ENCODE measurements around the gene CDKN2B-AS1. TPM values are rescaled to one million over a fixed set of nuclear protein-coding genes. Genes with fewer than 3 reads are reported as not detected.

CDKN2B-AS1 gene
- total RNA-seq, 2 experiments from 2014 or later: 0.21 to 0.23 TPM

DNA sequence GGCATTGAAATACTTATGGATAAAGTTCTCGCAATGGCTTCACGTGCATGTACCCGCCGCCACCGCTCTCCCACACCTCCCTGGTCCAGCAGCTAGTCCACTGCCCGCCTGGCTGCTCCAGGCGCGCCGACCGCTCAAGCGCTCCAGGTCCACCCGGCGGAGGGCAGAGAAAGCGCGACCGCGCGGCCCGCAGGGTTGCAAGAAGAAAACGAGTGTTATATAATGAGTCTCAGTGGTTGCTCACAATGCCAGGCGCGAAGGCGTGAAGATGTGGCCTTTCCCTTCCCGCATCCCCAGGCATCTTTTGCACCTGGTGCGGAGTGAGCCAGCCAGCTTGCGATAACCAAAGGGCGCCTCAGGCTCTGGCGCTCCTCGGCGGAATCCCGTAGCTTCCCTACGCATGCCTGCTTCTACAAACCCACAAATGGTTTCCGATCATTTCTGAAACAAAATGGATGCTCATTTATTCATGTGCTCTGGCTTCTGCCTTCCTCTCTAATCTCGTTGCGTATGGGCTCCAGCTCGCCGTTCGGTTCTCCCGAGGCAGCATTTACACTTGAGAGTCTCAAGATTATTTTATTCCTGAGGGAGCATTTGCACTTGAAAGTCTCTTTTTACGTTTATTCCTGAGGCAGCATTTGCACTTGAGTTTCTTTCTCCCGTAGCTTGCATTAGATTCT, 26.1 kb upstream of the CDKN2B-AS1 start:
- ATAC-seq: no peak
- peaks cover 16% of the 10 kb centered on the region for H3K9me3 Mint-ChIP-seq (ENCODE audit: low read depth)
- H3K4me3 Mint-ChIP-seq: no peak overlapping the region
- peaks cover 84% of the 10 kb centered on the region for H3K27me3 Mint-ChIP-seq
- peak; percentile 12 for DNase-seq
- peaks cover 8% of the 10 kb centered on the region for H3K36me3 Mint-ChIP-seq (ENCODE audit: low read depth)
- ChIA-PET CTCF (interaction anchor here (0.8 to 3.3 kb wide), 7 partner anchors 12 to 155 kb away, joined by 3 to 27 read pairs (median 4); partner anchors contain the start of genes CDKN2A, CDKN2B and CDKN2B-AS1), POLR2A (interaction anchor here (0.8 kb wide), 1 partner anchor 26 kb away, joined by 3 read pairs; the partner anchor contains the start of gene CDKN2A)
- H3K27ac Mint-ChIP-seq: no peak overlapping the region
- H3K4me1 Mint-ChIP-seq: peaks cover 26% of the 10 kb centered on the region
- intact Hi-C loops (cut with DNase I, micrococcal nuclease): loop anchor here in 1 of 2 experiments (1.0 to 5.0 kb wide), 3 partner anchors 21 to 1854 kb away; no protein-coding TSS in a partner anchor

GRCh38 chr9:21969011-21969940, 25.3 kb upstream of the CDKN2B-AS1 start:
- peaks cover 8% of the 10 kb centered on the region for H3K36me3 Mint-ChIP-seq (ENCODE audit: low read depth)
- no peak overlapping the region for H3K4me3 Mint-ChIP-seq

GRCh38 chr9:21969951-21970799, 24.4 kb upstream of the CDKN2B-AS1 start:
- H3K27me3 Mint-ChIP-seq: peaks cover 81% of the 10 kb centered on the region
- peaks cover 28% of the 10 kb centered on the region for H3K4me1 Mint-ChIP-seq
- no peak overlapping the region for H3K27ac Mint-ChIP-seq
- intact Hi-C loops (cut with DNase I, micrococcal nuclease): loop anchor here in 1 of 2 experiments (1.0 to 5.0 kb wide), 2 partner anchors 38 to 1852 kb away; no protein-coding TSS in a partner anchor
- ChIA-PET POLR2A (no interaction called here), CTCF (interaction anchor here (0.5 to 3.3 kb wide), 5 partner anchors 10 to 62 kb away, joined by 3 to 27 read pairs (median 4); partner anchors contain the start of genes CDKN2A, CDKN2B and CDKN2B-AS1)
- peaks cover 14% of the 10 kb centered on the region for H3K9me3 Mint-ChIP-seq (ENCODE audit: low read depth)
- H3K36me3 Mint-ChIP-seq (ENCODE audit: low read depth): peaks cover 8% of the 10 kb centered on the region
- no peak overlapping the region for H3K4me3 Mint-ChIP-seq
- no peak for DNase-seq
- ATAC-seq: no peak

More at GRCh38 chr9:21969011-21969940, 25.3 kb upstream of the CDKN2B-AS1 start:
- Mint-ChIP-seq H3K27me3 (peaks cover 82% of the 10 kb centered on the region), H3K9me3 (ENCODE audit: low read depth) (peaks cover 14% of the 10 kb centered on the region), H3K27ac (no peak overlapping the region), H3K4me1 (peaks cover 27% of the 10 kb centered on the region)
- CTCF ChIA-PET: interaction anchor here (0.8 to 3.3 kb wide), 7 partner anchors 9 to 156 kb away, joined by 3 to 27 read pairs (median 4); partner anchors contain the start of genes CDKN2A, CDKN2B and CDKN2B-AS1
- ATAC-seq (no peak), DNase-seq (no peak)
- POLR2A ChIA-PET: no interaction called here
- intact Hi-C loops (cut with DNase I, micrococcal nuclease): loop anchor here in 1 of 2 experiments (1.0 to 5.0 kb wide), 2 partner anchors 39 to 1853 kb away; no protein-coding TSS in a partner anchor

GRCh38 chr9:21970800-21971640, 23.6 kb upstream of the CDKN2B-AS1 start:
- ATAC-seq (no peak), DNase-seq (peak; percentile 8)
- ChIA-PET CTCF (interaction anchor here (1.3 to 1.6 kb wide), 3 partner anchors 11 to 19 kb away, joined by 3 to 6 read pairs (median 4); no protein-coding TSS in a partner anchor), POLR2A (interaction anchor here (0.6 kb wide), 1 partner anchor 134 kb away, joined by 3 read pairs; no protein-coding TSS in a partner anchor)
- intact Hi-C loops (cut with DNase I, micrococcal nuclease): no loop called here
- no peak overlapping the region for H3K4me3 Mint-ChIP-seq
- peaks cover 8% of the 10 kb centered on the region for H3K36me3 Mint-ChIP-seq (ENCODE audit: low read depth)
- H3K9me3 Mint-ChIP-seq (ENCODE audit: low read depth): peaks cover 14% of the 10 kb centered on the region
- no peak overlapping the region for H3K27ac Mint-ChIP-seq
- H3K27me3 Mint-ChIP-seq: peaks cover 81% of the 10 kb centered on the region
- peaks cover 29% of the 10 kb centered on the region for H3K4me1 Mint-ChIP-seq

DNA sequence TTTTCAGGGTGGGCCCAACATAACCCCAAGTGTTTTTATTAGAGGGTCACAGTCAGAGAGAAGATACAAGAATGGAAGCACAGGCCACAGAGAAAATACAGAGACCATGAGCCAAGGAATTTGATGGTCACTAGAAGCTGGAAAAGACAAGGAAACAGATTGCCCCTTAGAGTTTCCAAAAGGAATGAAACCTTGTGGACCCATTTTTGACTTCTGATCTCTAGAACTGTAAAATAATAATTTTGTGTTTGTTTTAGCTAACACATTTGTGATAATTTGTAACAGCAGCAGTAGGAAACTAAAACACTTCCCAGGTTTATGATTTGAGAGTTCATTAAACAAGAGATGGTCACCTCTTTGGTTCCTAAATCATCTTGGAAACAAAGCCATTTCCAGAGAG, 22.2 kb upstream of the CDKN2B-AS1 start:
- no peak overlapping the region for H3K27ac Mint-ChIP-seq
- H3K4me3 Mint-ChIP-seq: no peak overlapping the region
- ATAC-seq: no peak
- no peak for DNase-seq
- ChIA-PET CTCF (interaction anchor here (0.6 to 2.2 kb wide), 5 partner anchors 9 to 124 kb away, joined by 3 to 7 read pairs (median 4); partner anchors contain the start of gene CDKN2B), POLR2A (no interaction called here)
- peaks cover 26% of the 10 kb centered on the region for H3K4me1 Mint-ChIP-seq
- intact Hi-C loops (cut with DNase I, micrococcal nuclease): no loop called here
- H3K9me3 Mint-ChIP-seq (ENCODE audit: low read depth): peaks cover 12% of the 10 kb centered on the region
- H3K36me3 Mint-ChIP-seq (ENCODE audit: low read depth): peaks cover 8% of the 10 kb centered on the region
- peaks cover 78% of the 10 kb centered on the region for H3K27me3 Mint-ChIP-seq

DNA sequence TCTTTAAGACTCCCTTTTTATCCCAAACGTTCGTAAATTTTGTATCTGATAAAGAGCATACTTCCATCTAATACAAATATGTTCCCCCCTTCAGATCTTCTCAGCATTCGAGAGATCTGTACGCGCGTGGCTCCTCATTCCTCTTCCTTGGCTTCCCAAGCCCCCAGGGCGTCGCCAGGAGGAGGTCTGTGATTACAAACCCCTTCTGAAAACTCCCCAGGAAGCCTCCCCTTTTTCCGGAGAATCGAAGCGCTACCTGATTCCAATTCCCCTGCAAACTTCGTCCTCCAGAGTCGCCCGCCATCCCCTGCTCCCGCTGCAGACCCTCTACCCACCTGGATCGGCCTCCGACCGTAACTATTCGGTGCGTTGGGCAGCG, 20.3 kb upstream of the CDKN2B-AS1 start:
- POLR2A ChIA-PET: no interaction called here

DNA sequence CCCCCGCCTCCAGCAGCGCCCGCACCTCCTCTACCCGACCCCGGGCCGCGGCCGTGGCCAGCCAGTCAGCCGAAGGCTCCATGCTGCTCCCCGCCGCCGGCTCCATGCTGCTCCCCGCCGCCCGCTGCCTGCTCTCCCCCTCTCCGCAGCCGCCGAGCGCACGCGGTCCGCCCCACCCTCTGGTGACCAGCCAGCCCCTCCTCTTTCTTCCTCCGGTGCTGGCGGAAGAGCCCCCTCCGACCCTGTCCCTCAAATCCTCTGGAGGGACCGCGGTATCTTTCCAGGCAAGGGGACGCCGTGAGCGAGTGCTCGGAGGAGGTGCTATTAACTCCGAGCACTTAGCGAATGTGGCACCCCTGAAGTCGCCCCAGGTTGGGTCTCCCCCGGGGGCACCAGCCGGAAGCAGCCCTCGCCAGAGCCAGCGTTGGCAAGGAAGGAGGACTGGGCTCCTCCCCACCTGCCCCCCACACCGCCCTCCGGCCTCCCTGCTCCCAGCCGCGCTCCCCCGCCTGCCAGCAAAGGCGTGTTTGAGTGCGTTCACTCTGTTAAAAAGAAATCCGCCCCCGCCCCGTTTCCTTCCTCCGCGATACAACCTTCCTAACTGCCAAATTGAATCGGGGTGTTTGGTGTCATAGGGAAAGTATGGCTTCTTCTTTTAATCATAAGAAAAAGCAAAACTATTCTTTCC, 19.7 kb upstream of the CDKN2B-AS1 start:
- Mint-ChIP-seq H3K27me3 (peaks cover 78% of the 10 kb centered on the region), H3K4me1 (peaks cover 23% of the 10 kb centered on the region), H3K4me3 (peak overlapping the region; percentile 62), H3K9me3 (ENCODE audit: low read depth) (peaks cover 6% of the 10 kb centered on the region), H3K27ac (no peak overlapping the region), H3K36me3 (ENCODE audit: low read depth) (peaks cover 2% of the 10 kb centered on the region)
- ChIA-PET POLR2A (no interaction called here), CTCF (interaction anchor here (2.2 kb wide), 1 partner anchor 34 kb away, joined by 7 read pairs; the partner anchor contains the start of gene CDKN2B)
- ATAC-seq: peak; percentile 68
- intact Hi-C loops (cut with DNase I, micrococcal nuclease): loop anchor here (2.0 kb wide), 2 partner anchors 20 to 34 kb away; partner anchors contain the start of genes CDKN2A (in 1 of the 2), CDKN2B (in 1 of the 2) and CDKN2B-AS1 (in 1 of the 2)
- DNase-seq: peak; percentile 70

More for the DNA sequence above, 20.3 kb upstream of the CDKN2B-AS1 start:
- peak overlapping the region; percentile 62 for H3K4me3 Mint-ChIP-seq
- H3K36me3 Mint-ChIP-seq (ENCODE audit: low read depth): peaks cover 2% of the 10 kb centered on the region
- H3K9me3 Mint-ChIP-seq (ENCODE audit: low read depth): peaks cover 6% of the 10 kb centered on the region
- intact Hi-C loops (cut with DNase I, micrococcal nuclease): loop anchor here (2.0 kb wide), 2 partner anchors 20 to 34 kb away; partner anchors contain the start of genes CDKN2A (in 1 of the 2), CDKN2B (in 1 of the 2) and CDKN2B-AS1 (in 1 of the 2)
- no peak for ATAC-seq
- no peak for DNase-seq
- CTCF ChIA-PET: interaction anchor here (2.2 kb wide), 1 partner anchor 34 kb away, joined by 7 read pairs; the partner anchor contains the start of gene CDKN2B
- peaks cover 23% of the 10 kb centered on the region for H3K4me1 Mint-ChIP-seq
- H3K27me3 Mint-ChIP-seq: peaks cover 75% of the 10 kb centered on the region
- H3K27ac Mint-ChIP-seq: no peak overlapping the region

DNA sequence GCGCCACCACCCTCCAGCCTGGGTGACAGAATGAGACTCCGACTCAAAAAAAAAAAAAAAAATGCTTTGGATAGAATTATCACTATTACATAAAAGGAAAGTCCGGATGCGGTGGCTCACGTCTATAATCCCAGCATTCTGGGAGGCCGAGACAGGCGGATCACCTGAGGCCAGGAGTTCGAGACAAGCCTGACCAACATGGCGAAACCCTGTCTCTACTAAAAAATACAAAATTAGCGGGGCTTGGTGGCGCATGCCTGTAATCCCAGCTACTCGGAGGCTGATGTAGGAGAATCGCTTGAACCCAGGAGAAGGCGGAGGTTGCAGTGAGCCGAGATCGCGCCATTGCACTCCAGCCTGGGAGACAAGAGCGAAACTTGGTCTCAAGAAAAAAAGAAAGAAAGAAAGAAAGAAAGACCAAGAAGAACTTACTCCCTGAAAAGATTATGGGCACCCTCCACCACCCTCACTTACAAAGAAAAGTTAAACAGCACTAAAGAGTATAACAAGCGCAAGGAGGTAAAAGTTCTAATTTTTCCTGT, 18.2 kb upstream of the CDKN2B-AS1 start:
- H3K36me3 Mint-ChIP-seq (ENCODE audit: low read depth): no peaks in the 10 kb centered on the region
- CTCF ChIA-PET: interaction anchor here (0.6 to 2.6 kb wide), 3 partner anchors 13 to 511 kb away, joined by 3 to 15 read pairs (median 4); partner anchors contain the start of gene CDKN2B
- H3K4me3 Mint-ChIP-seq: no peak overlapping the region
- DNase-seq: no peak
- H3K4me1 Mint-ChIP-seq: peaks cover 18% of the 10 kb centered on the region
- intact Hi-C loops (cut with DNase I, micrococcal nuclease): no loop called here
- POLR2A ChIA-PET: no interaction called here
- no peak overlapping the region for H3K27ac Mint-ChIP-seq
- peaks cover 72% of the 10 kb centered on the region for H3K27me3 Mint-ChIP-seq
- ATAC-seq: no peak
- H3K9me3 Mint-ChIP-seq (ENCODE audit: low read depth): no peaks in the 10 kb centered on the region

DNA sequence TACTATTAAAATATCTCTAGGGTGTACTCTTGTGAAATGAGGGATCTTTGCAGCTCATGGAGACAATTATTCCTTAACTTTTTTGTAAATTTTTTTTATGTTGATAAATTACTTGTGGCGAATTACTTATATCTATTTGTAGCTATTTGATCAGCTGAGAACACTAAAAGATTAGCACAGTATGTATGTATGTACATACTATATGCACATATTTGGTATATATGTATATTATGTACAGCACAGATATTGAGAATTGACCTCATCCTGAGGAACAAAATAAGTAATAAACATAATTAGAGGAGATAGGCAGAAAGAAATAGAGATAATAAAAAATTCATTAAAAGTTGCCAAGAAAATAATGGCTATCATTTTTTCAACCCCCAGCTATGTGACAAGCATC, 12.2 kb upstream of the CDKN2B-AS1 start:
- Mint-ChIP-seq H3K4me3 (no peak overlapping the region), H3K27ac (no peak overlapping the region), H3K9me3 (ENCODE audit: low read depth) (no peaks in the 10 kb centered on the region), H3K36me3 (ENCODE audit: low read depth) (no peaks in the 10 kb centered on the region), H3K4me1 (no peaks in the 10 kb centered on the region), H3K27me3 (peaks cover 62% of the 10 kb centered on the region)
- intact Hi-C loops (cut with DNase I, micrococcal nuclease): loop anchor here in 1 of 2 experiments (10.0 kb wide), 1 partner anchor 1842 kb away; the partner anchor contains the start of gene ELAVL2
- ChIA-PET POLR2A (no interaction called here), CTCF (interaction anchor here (1.1 to 3.1 kb wide), 6 partner anchors 9 to 169 kb away, joined by 3 to 17 read pairs (median 5); partner anchors contain the start of gene CDKN2B)
- DNase-seq (no peak), ATAC-seq (no peak)

All from activated CD4-positive, alpha-beta T cell treated with anti-CD3 and anti-CD28 coated beads for 36 hours (primary cell).